CD4-positive, alpha-beta T cell treated with Interleukin-10 for 1 hour (primary cell): ENCODE results near the gene GDF10.

Experiments
- DNase-seq: peaks from one replicate; pipeline ENCODE4 v3.0.0-alpha.2; 2020

Gene GDF10

GRCh38 chr10:47359101-47359500, 59.1 kb downstream of the GDF10 start:
- no peak for DNase-seq

- no peak for DNase-seq
Measured at GRCh38 chr10:47359626-47360418, 59.8 kb downstream of the GDF10 start.

- no peak for DNase-seq
Measured at GRCh38 chr10:47360419-47361040, 60.5 kb downstream of the GDF10 start.

DNA sequence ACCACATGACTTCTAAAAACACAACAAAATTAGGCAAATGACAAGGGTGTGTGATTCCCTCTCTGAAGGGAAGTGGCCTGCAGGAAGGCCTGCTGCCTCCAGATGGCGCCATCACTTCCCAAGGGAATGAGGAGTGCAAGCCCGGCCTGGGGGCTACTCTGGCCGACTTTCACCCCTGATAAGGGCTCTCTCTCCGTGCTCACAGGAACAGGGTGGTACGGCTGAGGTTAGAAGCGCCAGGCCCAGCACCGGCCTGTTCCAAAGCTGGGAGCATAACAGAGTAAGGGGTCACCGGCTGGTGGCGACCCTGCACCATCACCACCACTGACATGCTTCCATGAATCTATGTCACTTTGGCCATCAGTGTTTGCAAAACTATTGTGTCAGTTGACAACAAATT, 61.3 kb downstream of the GDF10 start:
- DNase-seq: peak; percentile 8

DNA sequence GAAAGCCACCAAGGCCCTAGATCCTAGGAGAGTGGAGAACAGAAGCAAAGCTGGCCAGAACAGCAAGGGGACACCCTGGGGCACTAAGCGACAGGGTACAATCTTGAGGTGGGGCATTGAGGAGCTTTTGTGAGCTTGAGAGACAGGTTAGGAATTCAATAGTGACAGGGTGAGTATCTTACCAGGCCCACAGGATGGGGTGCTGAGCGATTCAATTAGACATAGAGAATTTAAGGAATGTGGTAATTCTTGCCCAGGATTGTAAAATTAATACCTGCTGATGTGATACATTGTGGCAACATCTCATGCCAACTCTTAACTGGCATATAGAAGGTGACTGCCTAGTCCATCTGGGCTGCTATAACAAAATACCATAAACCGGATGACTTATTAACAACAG, 62.2 kb downstream of the GDF10 start:
- no peak for DNase-seq
